ENCODE data around the gene DNAH10. TPM values are rescaled to one million over a fixed set of nuclear protein-coding genes. Genes with fewer than 3 reads are reported as not detected.

The DNAH10 gene
- total RNA-seq, 1 experiment from 2014 or later: 0.17 TPM

DNA sequence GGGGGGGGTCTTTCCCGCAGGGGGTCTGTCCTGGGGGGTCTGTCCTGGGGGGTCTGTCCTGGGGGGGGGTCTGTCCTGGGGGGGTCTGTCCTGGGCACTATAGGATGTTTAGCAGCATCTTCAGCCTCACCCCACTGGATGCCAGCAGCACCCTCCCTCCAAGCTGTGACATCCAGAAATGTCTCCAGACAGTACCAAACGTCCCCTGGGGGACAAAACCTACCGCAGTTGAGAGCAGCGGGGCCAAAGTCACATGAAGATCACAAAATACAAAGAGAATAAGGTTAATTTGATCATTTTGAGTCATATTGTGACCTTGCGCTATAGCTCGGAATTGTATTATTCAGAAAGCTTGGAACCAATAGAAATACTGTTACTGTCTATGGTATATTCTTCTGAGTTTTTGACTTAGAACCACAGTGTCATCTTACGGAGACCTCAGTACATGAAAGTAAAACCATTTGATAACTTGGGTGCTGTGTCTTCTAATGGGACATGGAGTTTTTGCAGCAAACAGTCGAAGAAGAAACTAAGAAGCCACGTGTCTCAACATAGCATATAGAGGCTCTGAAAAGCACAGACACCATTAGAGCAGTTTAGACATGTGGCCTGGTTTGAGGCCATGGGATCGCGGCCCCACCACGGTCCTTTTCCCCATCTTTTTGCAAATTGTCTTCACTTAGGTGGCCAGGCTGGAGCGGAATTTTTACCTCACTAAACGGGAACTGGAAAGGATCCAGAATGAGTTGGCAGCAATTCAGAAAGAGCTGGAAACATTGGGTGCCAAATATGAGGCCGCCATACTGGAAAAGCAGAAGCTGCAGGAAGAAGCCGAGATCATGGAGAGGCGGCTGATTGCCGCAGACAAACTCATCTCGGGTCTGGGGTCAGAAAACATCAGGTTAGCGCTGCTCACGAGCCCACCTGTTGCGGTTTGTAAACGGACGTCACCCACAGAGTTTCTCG, 150.6 kb downstream of the DNAH10 start:
- Histone ChIP-seq H2BK20ac (ENCODE audit: low read depth, low read length, poor library complexity, severe bottlenecking) (no peak overlapping the region), H4K20me1 (ENCODE audit: control insufficient read depth, insufficient read depth, insufficient read length) (no peaks in the 10 kb centered on the region), H4K5ac (ENCODE audit: insufficient read length, low read depth, low read length) (no peak overlapping the region), H3K4me1 (ENCODE audit: insufficient read depth, low read length) (no peaks in the 10 kb centered on the region), H3K56ac (ENCODE audit: insufficient read length, low read depth, low read length) (no peak overlapping the region), H2BK12ac (ENCODE audit: insufficient read length, low read depth, low read length) (no peak overlapping the region), H3K18ac (ENCODE audit: insufficient read length, low read depth, low read length) (no peak overlapping the region), H3K27me3 (ENCODE audit: insufficient read depth, low read length) (no peaks in the 10 kb centered on the region; the same call in 1 of the 2 replicates), H3K23me2 (ENCODE audit: insufficient read length, low read depth, low read length, poor library complexity, severe bottlenecking) (no peaks in the 10 kb centered on the region), H3K27ac (ENCODE audit: insufficient read length, low read depth, low read length) (no peak overlapping the region), H3K79me2 (ENCODE audit: insufficient read depth, low read length) (no peaks in the 10 kb centered on the region), H3K9ac (ENCODE audit: extremely low read depth, insufficient read length, low read length) (no peak overlapping the region), H2AFZ (ENCODE audit: low read length) (no peak overlapping the region), H3K23ac (ENCODE audit: insufficient read length, low read depth, low read length) (no peak overlapping the region), H2AK5ac (ENCODE audit: insufficient read length, low read length) (no peak overlapping the region), H2BK5ac (ENCODE audit: insufficient read length, low read length) (no peak overlapping the region), H3K14ac (ENCODE audit: insufficient read depth, low read length) (no peak overlapping the region), H3K4me2 (ENCODE audit: insufficient read depth, insufficient read length, low read length) (no peak overlapping the region), H4K91ac (ENCODE audit: insufficient read length, low read depth, low read length) (no peak overlapping the region), H2BK120ac (ENCODE audit: low read depth, low read length, poor library complexity, severe bottlenecking) (no peak overlapping the region), H3K79me1 (ENCODE audit: insufficient read depth, low read depth, low read length, poor library complexity, severe bottlenecking) (no peaks in the 10 kb centered on the region), H2BK15ac (ENCODE audit: low read depth, low read length) (no peak overlapping the region), H3K4ac (ENCODE audit: low read depth, low read length) (no peak overlapping the region), H3T11ph (ENCODE audit: low read length) (no peak overlapping the region), H3K9me3 (ENCODE audit: control insufficient read depth, low read depth, low read length) (no peaks in the 10 kb centered on the region), H4K8ac (replicated peaks; ENCODE audit: insufficient read length, low read depth, low read length) (no peak overlapping the region)
- no CpG with 5 or more reads among the region's 25 CpGs for WGBS (ENCODE audit: extremely low coverage, insufficient read length, low lambda C conversion rate)
- Mint-ChIP-seq H3K4me1 (peaks cover 0 to 13% of the 10 kb centered on the region in 2 experiments; a peak in 3 of 4 replicates), H3K36me3 (ENCODE audit: insufficient read depth in 1 of 3, low read depth in 3 of 3) (peaks cover 0 to 8% (median 4%) of the 10 kb centered on the region in 3 experiments; a peak in 3 of 7 replicates), H3K4me3 (peak overlapping the region in 1 of 2 experiments; percentile 54; a peak in 1 of 5 replicates), H3K9me3 (peaks cover 13 to 14% of the 10 kb centered on the region in 2 experiments), H3K27me3 (ENCODE audit: low read depth) (peaks cover 77% of the 10 kb centered on the region), H3K27ac (no peak overlapping the region)
- TF ChIP-seq, protein P1, sequence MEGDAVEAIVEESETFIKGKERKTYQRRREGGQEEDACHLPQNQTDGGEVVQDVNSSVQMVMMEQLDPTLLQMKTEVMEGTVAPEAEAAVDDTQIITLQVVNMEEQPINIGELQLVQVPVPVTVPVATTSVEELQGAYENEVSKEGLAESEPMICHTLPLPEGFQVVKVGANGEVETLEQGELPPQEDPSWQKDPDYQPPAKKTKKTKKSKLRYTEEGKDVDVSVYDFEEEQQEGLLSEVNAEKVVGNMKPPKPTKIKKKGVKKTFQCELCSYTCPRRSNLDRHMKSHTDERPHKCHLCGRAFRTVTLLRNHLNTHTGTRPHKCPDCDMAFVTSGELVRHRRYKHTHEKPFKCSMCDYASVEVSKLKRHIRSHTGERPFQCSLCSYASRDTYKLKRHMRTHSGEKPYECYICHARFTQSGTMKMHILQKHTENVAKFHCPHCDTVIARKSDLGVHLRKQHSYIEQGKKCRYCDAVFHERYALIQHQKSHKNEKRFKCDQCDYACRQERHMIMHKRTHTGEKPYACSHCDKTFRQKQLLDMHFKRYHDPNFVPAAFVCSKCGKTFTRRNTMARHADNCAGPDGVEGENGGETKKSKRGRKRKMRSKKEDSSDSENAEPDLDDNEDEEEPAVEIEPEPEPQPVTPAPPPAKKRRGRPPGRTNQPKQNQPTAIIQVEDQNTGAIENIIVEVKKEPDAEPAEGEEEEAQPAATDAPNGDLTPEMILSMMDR (conservative IDR thresholded peaks at IDR 0.05): no peak
- no peak for DNase-seq

Measured in H9 (cell line).